Upper lobe of left lung (tissue), 4 donors: Measurements from ENCODE around the gene KDM6B.
"Not testable (repeated sequence)": the region's sequence is repeated elsewhere in the genome, so short reads cannot be mapped to it uniquely, and the experiment has no call there.

Source experiments
- CTCF ChIP-seq, 6 experiments: fragments of 450-650 bp in 4 of 6; fragments of 200-600 bp in 2 of 6; sonication (generic) in 2 of 6; IDR thresholded peaks; one replicate each; pipeline ENCODE4 v1.5.1; 2016 to 2019; ENCODE audit warnings: antibody characterized with exemption in 6 of 6
- EP300 ChIP-seq, 4 donors: sonication (generic); formaldehyde crosslinking; IDR thresholded peaks; one replicate each; pipeline ENCODE4 v1.5.1; 2017; ENCODE audit warnings: antibody characterized with exemption in 4 of 4, control low read depth in 2 of 4
- POLR2A ChIP-seq, 4 donors: fragments of 450-650 bp; IDR thresholded peaks; one replicate each; pipeline ENCODE4 v1.5.1; 2016 to 2017; ENCODE audit warnings: antibody characterized with exemption in 4 of 4, mild to moderate bottlenecking in 2 of 4
- POLR2AphosphoS5 ChIP-seq, 2 donors: sonication (generic); formaldehyde crosslinking; IDR thresholded peaks; one replicate each; pipeline ENCODE4 v1.5.1; 2017; ENCODE audit warnings: antibody characterized with exemption in 2 of 2

GRCh38 chr17:7864384-7864783 is 30.4 kb downstream of the KDM6B start:
- not testable (repeated sequence) for TF ChIP-seq CTCF, POLR2AphosphoS5, POLR2A, EP300 (IDR thresholded peaks at IDR 0.05)
